HepG2 (cell line): ENCODE measurements around the gene JMJD8. TPM values are rescaled to one million over a fixed set of nuclear protein-coding genes. Genes with fewer than 3 reads are reported as not detected.

Source experiments
- ARNT ChIP-seq: fragments of 450-650 bp; IDR thresholded peaks from 2 replicates; pipeline ENCODE4 v1.6.1; 2017
- HMG20B ChIP-seq: conservative IDR thresholded peaks from 2 replicates; pipeline ENCODE4 v1.6.1; 2016; ENCODE audit warnings: missing genetic modification reagents, missing compliant biosample characterization
- HNRNPH1 ChIP-seq: fragments of 200-400 bp; formaldehyde crosslinking; optimal IDR thresholded peaks from 2 replicates; pipeline ENCODE3; 2017; ENCODE audit warnings: mild to moderate bottlenecking, low read depth, low read length
- HOXA3 ChIP-seq: sonication (generic); formaldehyde crosslinking; IDR thresholded peaks from 2 replicates; pipeline ENCODE4 v1.5.0; 2020; ENCODE audit warnings: missing genetic modification reagents
- KMT2A ChIP-seq: sonication (generic); formaldehyde crosslinking; IDR thresholded peaks from 2 replicates; pipeline ENCODE4 v1.4.0; 2020; ENCODE audit warnings: missing genetic modification reagents
- MIER3 ChIP-seq: IDR thresholded peaks from 2 replicates; pipeline ENCODE4 v1.6.1; 2016; ENCODE audit warnings: missing compliant biosample characterization, borderline replicate concordance
- MIXL1 ChIP-seq: IDR thresholded peaks from 2 replicates; pipeline ENCODE4 v1.6.1; 2016
- MYC ChIP-seq: sonication (generic); formaldehyde crosslinking; IDR thresholded peaks from 2 replicates; pipeline ENCODE4 v1.9.0; 2021; ENCODE audit warnings: missing genetic modification reagents, borderline replicate concordance
- NR2F2 ChIP-seq: IDR thresholded peaks from 2 replicates; pipeline ENCODE4 v1.6.1; 2012; ENCODE audit warnings: low read depth, inconsistent platforms, borderline replicate concordance
- RARA ChIP-seq: IDR thresholded peaks from 2 replicates; pipeline ENCODE4 v1.6.1; 2016; ENCODE audit warnings: missing genetic modification reagents, missing compliant biosample characterization
- SNAPC2 ChIP-seq: sonication (generic); formaldehyde crosslinking; IDR thresholded peaks from 2 replicates; pipeline ENCODE4 v1.8.1; 2022; ENCODE audit warnings: mild to moderate bottlenecking, missing genetic modification reagents
- TARDBP ChIP-seq: sonication (generic); formaldehyde crosslinking; IDR thresholded peaks from 2 replicates; pipeline ENCODE4 v1.8.0; 2022; ENCODE audit warnings: mild to moderate bottlenecking, missing genetic modification reagents
- TOPORS ChIP-seq: sonication (generic); formaldehyde crosslinking; IDR thresholded peaks from 2 replicates; pipeline ENCODE4 v1.8.0; 2023; ENCODE audit warnings: mild to moderate bottlenecking, missing genetic modification reagents
- ZBTB42 ChIP-seq: sonication (generic); formaldehyde crosslinking; IDR thresholded peaks from 2 replicates; pipeline ENCODE4 v1.5.0; 2020; ENCODE audit warnings: mild to moderate bottlenecking, missing genetic modification reagents
- ZFX ChIP-seq: sonication (generic); formaldehyde crosslinking; IDR thresholded peaks from 2 replicates; pipeline ENCODE4 v1.4.0; 2020; ENCODE audit warnings: mild to moderate bottlenecking, low read depth, missing genetic modification reagents, moderate library complexity
- ZFY ChIP-seq: sonication (generic); formaldehyde crosslinking; IDR thresholded peaks from 2 replicates; pipeline ENCODE4 v1.4.0; 2020; ENCODE audit warnings: missing genetic modification reagents
- ZGPAT ChIP-seq: IDR thresholded peaks from 2 replicates; pipeline ENCODE4 v1.6.1; 2016; ENCODE audit warnings: mild to moderate bottlenecking
- ZMYM3 ChIP-seq: sonication (generic); formaldehyde crosslinking; IDR thresholded peaks from 2 replicates; pipeline ENCODE4 v1.5.1; 2020; ENCODE audit warnings: mild to moderate bottlenecking, missing genetic modification reagents
- ZNF317 ChIP-seq: sonication (generic); formaldehyde crosslinking; IDR thresholded peaks from 2 replicates; pipeline ENCODE4 v1.5.0; 2020; ENCODE audit warnings: mild to moderate bottlenecking, missing genetic modification reagents
- ZNF678 ChIP-seq: sonication (generic); formaldehyde crosslinking; IDR thresholded peaks from 2 replicates; pipeline ENCODE4 v1.4.0; 2020; ENCODE audit warnings: mild to moderate bottlenecking, missing genetic modification reagents
- polyA plus RNA-seq, 8 experiments: library from polyadenylated mRNA; depleted of rRNA in 3 of 8; stranded (reverse) in 7 of 8; unstranded in 1 of 8; fragments of >200 nt; fragmentation: Illumina TruSeq in 4 of 8; extraction: Trizol in 4 of 8; gene quantifications; 2 replicates each; pipeline versions ENCODE4 v1.2.1 to v1.2.3, GENCODE V29; 2011 to 2016; ENCODE audit warnings: low read depth in 4 of 8, missing spikeins in 1 of 8, mixed read lengths in 1 of 8; ENCODE audit not compliant: insufficient read depth in 1 of 8
- total RNA-seq, 5 experiments: library from RNA; depleted of rRNA; stranded (reverse); fragments of >200 nt; fragmentation: Illumina TruSeq; extraction: Trizol; gene quantifications; 2 replicates each; pipeline ENCODE4 v1.2.3, GENCODE V29; 2016; ENCODE audit warnings: low read depth in 1 of 5
- TF ChIP-seq, protein P1 (sequence below): sonication (generic); formaldehyde crosslinking; IDR thresholded peaks from 2 replicates; pipeline ENCODE4 v1.9.0; 2022; ENCODE audit warnings: missing genetic modification reagents, mild to moderate bottlenecking, borderline replicate concordance
- TF ChIP-seq, protein P2 (sequence below): sonication (generic); formaldehyde crosslinking; IDR thresholded peaks from 2 replicates; pipeline ENCODE4 v1.4.0; 2020; ENCODE audit warnings: missing genetic modification reagents; ENCODE audit errors: not compliant biosample characterization
- TF ChIP-seq, protein P3 (sequence below): sonication (generic); formaldehyde crosslinking; IDR thresholded peaks from 2 replicates; pipeline ENCODE4 v1.8.0; 2022; ENCODE audit warnings: mild to moderate bottlenecking, missing genetic modification reagents
- TF ChIP-seq, protein P4 (sequence below): IDR thresholded peaks from 2 replicates; pipeline ENCODE4 v1.6.1; 2016; ENCODE audit warnings: low read depth, borderline replicate concordance

JMJD8 gene
- total and polyA plus RNA-seq, 2 of the 13 experiments (the other 11 are each of a cell fraction or from before 2014, with no cell fraction given), result 2.6 to 11.8 TPM

DNA sequence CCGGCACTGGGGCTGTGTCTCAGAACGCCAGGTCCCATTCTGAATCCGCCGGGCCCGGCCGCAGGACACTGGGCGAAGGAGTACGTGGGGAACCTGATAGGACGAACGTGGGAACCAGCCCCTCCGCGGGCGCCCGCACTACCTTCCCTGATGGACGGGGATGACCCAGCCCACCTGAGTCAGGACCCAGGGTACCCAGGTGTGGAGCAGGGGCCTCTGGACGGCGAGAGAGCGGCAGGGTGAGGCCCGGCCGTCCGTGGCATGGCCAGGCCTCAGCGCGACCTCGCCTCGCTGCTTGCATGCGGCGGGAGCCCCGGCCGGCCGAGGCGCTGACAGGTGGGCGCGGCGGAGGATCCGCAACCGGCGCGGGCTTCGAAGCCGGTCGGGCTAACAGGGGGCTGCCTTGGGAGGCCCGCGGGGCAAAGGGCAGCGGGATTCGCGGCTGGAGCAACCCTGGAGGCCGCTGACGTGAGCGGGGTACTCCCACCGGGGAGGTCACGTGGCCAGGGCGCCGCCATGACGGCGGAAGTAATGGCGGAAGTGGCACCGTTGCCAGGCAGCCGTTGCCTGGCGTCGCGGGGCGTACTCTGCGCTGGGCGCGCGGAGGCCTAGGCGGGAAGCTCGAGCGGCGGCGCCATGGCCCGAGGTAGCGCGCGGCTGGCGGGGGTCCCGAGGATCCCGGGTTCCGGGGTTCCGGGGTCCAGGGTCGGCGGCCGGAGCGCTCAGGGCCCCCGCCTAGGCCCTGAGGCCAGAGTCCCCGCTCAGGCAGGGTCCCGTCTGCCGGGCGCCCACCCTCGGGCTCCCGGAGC, 35.1 kb downstream of the JMJD8 start, which contains the start of gene WDR90 (continued):
- TF ChIP-seq, protein P1, sequence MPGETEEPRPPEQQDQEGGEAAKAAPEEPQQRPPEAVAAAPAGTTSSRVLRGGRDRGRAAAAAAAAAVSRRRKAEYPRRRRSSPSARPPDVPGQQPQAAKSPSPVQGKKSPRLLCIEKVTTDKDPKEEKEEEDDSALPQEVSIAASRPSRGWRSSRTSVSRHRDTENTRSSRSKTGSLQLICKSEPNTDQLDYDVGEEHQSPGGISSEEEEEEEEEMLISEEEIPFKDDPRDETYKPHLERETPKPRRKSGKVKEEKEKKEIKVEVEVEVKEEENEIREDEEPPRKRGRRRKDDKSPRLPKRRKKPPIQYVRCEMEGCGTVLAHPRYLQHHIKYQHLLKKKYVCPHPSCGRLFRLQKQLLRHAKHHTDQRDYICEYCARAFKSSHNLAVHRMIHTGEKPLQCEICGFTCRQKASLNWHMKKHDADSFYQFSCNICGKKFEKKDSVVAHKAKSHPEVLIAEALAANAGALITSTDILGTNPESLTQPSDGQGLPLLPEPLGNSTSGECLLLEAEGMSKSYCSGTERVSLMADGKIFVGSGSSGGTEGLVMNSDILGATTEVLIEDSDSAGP (CRISPR knock-in tag), result peak; percentile 96
- TF ChIP-seq HNRNPH1 (peak; percentile 1), ZBTB42 (CRISPR knock-in tag) (peak; percentile 67; the same call in 1 of the 2 replicates), ZFY (CRISPR knock-in tag) (peak; percentile 98), HOXA3 (CRISPR knock-in tag) (peak; percentile 98), TOPORS (peak; percentile 93), MYC (CRISPR knock-in tag) (peak; percentile 88; the same call in 1 of the 2 replicates), KMT2A (CRISPR knock-in tag) (peak; percentile 68), ZNF678 (peak; percentile 49; the same call in 1 of the 2 replicates), MIXL1 (CRISPR knock-in tag) (peak; percentile 29; the same call in 1 of the 2 replicates), ZMYM3 (CRISPR knock-in tag) (no peak), ZGPAT (CRISPR knock-in tag) (peak; percentile 92), RARA (CRISPR knock-in tag) (peak; percentile 63), HMG20B (CRISPR knock-in tag) (no peak), SNAPC2 (CRISPR knock-in tag) (peak; percentile 93; the same call in 1 of the 2 replicates), NR2F2 (0 out of 2 replicates have a peak, but pooled peaks have one; percentile 40), ZFX (peak; percentile 98), ARNT (no peak), TARDBP (CRISPR knock-in tag) (peak; percentile 88), ZNF317 (no peak), MIER3 (CRISPR knock-in tag) (peak; percentile 79)
- TF ChIP-seq, protein P2, sequence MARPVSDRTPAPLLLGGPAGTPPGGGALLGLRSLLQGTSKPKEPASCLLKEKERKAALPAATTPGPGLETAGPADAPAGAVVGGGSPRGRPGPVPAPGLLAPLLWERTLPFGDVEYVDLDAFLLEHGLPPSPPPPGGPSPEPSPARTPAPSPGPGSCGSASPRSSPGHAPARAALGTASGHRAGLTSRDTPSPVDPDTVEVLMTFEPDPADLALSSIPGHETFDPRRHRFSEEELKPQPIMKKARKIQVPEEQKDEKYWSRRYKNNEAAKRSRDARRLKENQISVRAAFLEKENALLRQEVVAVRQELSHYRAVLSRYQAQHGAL (CRISPR knock-in tag), result no peak
- TF ChIP-seq, protein P3, sequence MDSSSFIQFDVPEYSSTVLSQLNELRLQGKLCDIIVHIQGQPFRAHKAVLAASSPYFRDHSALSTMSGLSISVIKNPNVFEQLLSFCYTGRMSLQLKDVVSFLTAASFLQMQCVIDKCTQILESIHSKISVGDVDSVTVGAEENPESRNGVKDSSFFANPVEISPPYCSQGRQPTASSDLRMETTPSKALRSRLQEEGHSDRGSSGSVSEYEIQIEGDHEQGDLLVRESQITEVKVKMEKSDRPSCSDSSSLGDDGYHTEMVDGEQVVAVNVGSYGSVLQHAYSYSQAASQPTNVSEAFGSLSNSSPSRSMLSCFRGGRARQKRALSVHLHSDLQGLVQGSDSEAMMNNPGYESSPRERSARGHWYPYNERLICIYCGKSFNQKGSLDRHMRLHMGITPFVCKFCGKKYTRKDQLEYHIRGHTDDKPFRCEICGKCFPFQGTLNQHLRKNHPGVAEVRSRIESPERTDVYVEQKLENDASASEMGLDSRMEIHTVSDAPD (CRISPR knock-in tag), result peak; percentile 55; the same call in 1 of the 2 replicates
- TF ChIP-seq, protein P4, sequence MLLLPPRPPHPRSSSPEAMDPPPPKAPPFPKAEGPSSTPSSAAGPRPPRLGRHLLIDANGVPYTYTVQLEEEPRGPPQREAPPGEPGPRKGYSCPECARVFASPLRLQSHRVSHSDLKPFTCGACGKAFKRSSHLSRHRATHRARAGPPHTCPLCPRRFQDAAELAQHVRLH (CRISPR knock-in tag), result peak; percentile 37; the same call in 1 of the 2 replicates
